Liver (tissue), 9 donors: ENCODE data around the gene NNT. TPM values are rescaled to one million over a fixed set of nuclear protein-coding genes. Genes with fewer than 3 reads are reported as not detected.
"Not testable (repeated sequence)": the region's sequence is repeated elsewhere in the genome, so short reads cannot be mapped to it uniquely, and the experiment has no call there.

Source experiments
- DNase-seq: peaks from one replicate; pipeline ENCODE4 v3.0.0-alpha.2; 2017; ENCODE audit warnings: low spot score
- H3K27ac ChIP-seq, 2 donors: one replicate each; pipeline ENCODE4 v1.7.0; 2013; ENCODE audit warnings: inconsistent platforms in 2 of 2, low read length in 2 of 2, control low read depth in 1 of 2, low read depth in 1 of 2, mild to moderate bottlenecking in 1 of 2
- H3K27me3 ChIP-seq, 4 donors: one replicate each; pipeline versions ENCODE4 v1.6.1 to v1.7.0; 2013; ENCODE audit warnings: low read length in 3 of 4, inconsistent platforms in 1 of 4, mild to moderate bottlenecking in 1 of 4, moderate library complexity in 1 of 4; ENCODE audit not compliant: control insufficient read depth in 4 of 4, insufficient read depth in 4 of 4
- H3K36me3 ChIP-seq, 4 donors: one replicate each; pipeline versions ENCODE4 v1.6.1 to v1.7.0; 2013; ENCODE audit warnings: low read length in 3 of 4, mild to moderate bottlenecking in 3 of 4, low read depth in 1 of 4, moderate library complexity in 1 of 4; ENCODE audit not compliant: control insufficient read depth in 4 of 4, insufficient read depth in 3 of 4
- H3K4me1 ChIP-seq, 4 donors: one replicate each; pipeline versions ENCODE4 v1.6.1 to v1.7.0; 2013; ENCODE audit warnings: low read length in 3 of 4, mild to moderate bottlenecking in 3 of 4, moderate library complexity in 1 of 4; ENCODE audit not compliant: control insufficient read depth in 4 of 4, insufficient read depth in 4 of 4
- H3K4me3 ChIP-seq, 3 donors: one replicate each; pipeline versions ENCODE4 v1.6.1 to v1.7.0; 2013; ENCODE audit warnings: low read length in 3 of 3, control low read depth in 1 of 3, low read depth in 1 of 3, mild to moderate bottlenecking in 1 of 3
- H3K9ac ChIP-seq, 2 donors: one replicate each; pipeline ENCODE4 v1.7.0; 2013; ENCODE audit warnings: low read length in 2 of 2, mild to moderate bottlenecking in 2 of 2, moderate library complexity in 2 of 2, control low read depth in 1 of 2, low read depth in 1 of 2
- H3K9me3 ChIP-seq, 4 donors: one replicate each; pipeline versions ENCODE4 v1.6.1 to v1.7.0; 2013; ENCODE audit warnings: low read length in 3 of 4; ENCODE audit not compliant: control insufficient read depth in 4 of 4
- CTCF ChIP-seq: fragments of 150-350 bp; IDR thresholded peaks from 2 replicates; pipeline ENCODE4 v1.5.1; 2017; ENCODE audit warnings: improper control_type of control experiment, low read depth, low read length; ENCODE audit not compliant: missing input control
- EGR1 ChIP-seq, 2 donors: IDR thresholded peaks; 2 replicates each; pipeline ENCODE4 v1.6.1; 2016 to 2018; ENCODE audit warnings: antibody characterized with exemption in 2 of 2, low read depth in 2 of 2
- FOXA1 ChIP-seq: IDR thresholded peaks from 2 replicates; pipeline ENCODE4 v1.6.1; 2016; ENCODE audit warnings: antibody characterized with exemption
- FOXA2 ChIP-seq: IDR thresholded peaks from 2 replicates; pipeline ENCODE4 v1.6.1; 2016; ENCODE audit warnings: antibody characterized with exemption
- GABPA ChIP-seq, 2 donors: IDR thresholded peaks in 1 of 2; conservative IDR thresholded peaks in 1 of 2; 2 replicates each; pipeline ENCODE4 v1.6.1; 2016; ENCODE audit warnings: antibody characterized with exemption in 2 of 2, mild to moderate bottlenecking in 1 of 2, moderate library complexity in 1 of 2
- HNF4A ChIP-seq, 2 donors: conservative IDR thresholded peaks; 2 replicates each; pipeline ENCODE4 v1.6.1; 2016; ENCODE audit warnings: antibody characterized with exemption in 2 of 2, mild to moderate bottlenecking in 2 of 2
- HNF4G ChIP-seq: IDR thresholded peaks from 2 replicates; pipeline ENCODE4 v1.6.1; 2016; ENCODE audit warnings: antibody characterized with exemption
- JUND ChIP-seq, 2 donors: IDR thresholded peaks; 2 replicates each; pipeline ENCODE4 v1.6.1; 2016; ENCODE audit warnings: antibody characterized with exemption in 2 of 2
- NR2F2 ChIP-seq: IDR thresholded peaks from 2 replicates; pipeline ENCODE4 v1.6.1; 2016; ENCODE audit warnings: antibody characterized with exemption
- RAD21 ChIP-seq, 2 donors: IDR thresholded peaks; 2 replicates each; pipeline ENCODE4 v1.6.1; 2016; ENCODE audit warnings: antibody characterized with exemption in 2 of 2, mild to moderate bottlenecking in 2 of 2
- RXRA ChIP-seq, 2 donors: IDR thresholded peaks; 2 replicates each; pipeline ENCODE4 v1.6.1; 2017 to 2018; ENCODE audit warnings: antibody characterized with exemption in 2 of 2, mild to moderate bottlenecking in 1 of 2
- TAF1 ChIP-seq: conservative IDR thresholded peaks from 2 replicates; pipeline ENCODE4 v1.6.1; 2016; ENCODE audit warnings: antibody characterized with exemption, mild to moderate bottlenecking
- YY1 ChIP-seq: IDR thresholded peaks from 2 replicates; pipeline ENCODE4 v1.6.1; 2016; ENCODE audit warnings: antibody characterized with exemption, mild to moderate bottlenecking
- WGBS: extraction: QIAGEN DNeasy Blood & Tissue Kit; methylation state at CpG from one replicate; pipeline ENCODE4 v1.1.7; 2013; 5-methylcytosine and 5-hydroxymethylcytosine counted together
- polyA plus RNA-seq, 2 donors: library from polyadenylated mRNA; stranded (reverse) in 1 of 2; unstranded in 1 of 2; fragments of 200-250 nt in 1 of 2; fragments of >200 nt in 1 of 2; fragmentation: Nextera tagmentation in 1 of 2; extraction: Ambion mirVana in 1 of 2; gene quantifications; one replicate each; pipeline versions ENCODE4 v1.2.1 to v1.2.3, GENCODE V29; 2013 to 2015
- total RNA-seq, 2 donors: library from RNA; depleted of rRNA; stranded (reverse); fragments of >200 nt; gene quantifications; one replicate each; pipeline ENCODE4 v1.2.3, GENCODE V29; 2014
- TF ChIP-seq, protein P1 (sequence below): IDR thresholded peaks from 2 replicates; pipeline ENCODE4 v1.6.1; 2016; ENCODE audit warnings: antibody characterized with exemption
- donor health status: healthy.
- donor health status: healthy.
- donor health status: healthy.
- donor health status: healthy.
- donor health status: healthy.

The NNT gene
- total and polyA plus RNA-seq, 4 donors, result 45.4 to 154 (median 89.2) TPM

DNA sequence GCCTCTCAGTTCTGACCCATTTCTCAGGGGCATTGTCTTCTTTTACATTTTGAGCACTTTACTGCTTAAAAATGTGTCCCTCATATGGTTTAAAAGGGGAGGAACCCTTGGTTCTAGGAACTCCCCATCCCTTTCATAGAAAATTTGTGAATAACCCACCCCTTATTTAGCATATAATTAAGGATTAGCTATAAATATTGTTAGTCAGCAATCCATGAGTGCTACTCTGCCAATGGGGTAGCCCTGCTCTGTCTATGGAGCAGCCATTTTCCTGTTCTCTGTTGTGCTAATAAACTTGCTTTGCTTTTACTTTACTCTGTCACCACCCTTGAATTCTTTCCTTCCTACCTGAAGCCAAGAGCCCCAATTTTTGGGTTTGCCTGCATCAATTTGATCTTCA is 12.3 kb upstream of the NNT start (continued):
- TF ChIP-seq, protein P1, sequence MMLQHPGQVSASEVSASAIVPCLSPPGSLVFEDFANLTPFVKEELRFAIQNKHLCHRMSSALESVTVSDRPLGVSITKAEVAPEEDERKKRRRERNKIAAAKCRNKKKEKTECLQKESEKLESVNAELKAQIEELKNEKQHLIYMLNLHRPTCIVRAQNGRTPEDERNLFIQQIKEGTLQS, result no peak
- no peak for TF ChIP-seq CTCF
- no peak for TF ChIP-seq HNF4A (conservative IDR thresholded peaks at IDR 0.05)

GRCh38 chr5:43592363-43592762 is 10.6 kb upstream of the NNT start:
- H3K27ac ChIP-seq, result no peak overlapping the region
- no peak for TF ChIP-seq RXRA (IDR thresholded peaks at IDR 0.05)
- no peak for TF ChIP-seq GABPA (IDR thresholded peaks at IDR 0.05 in 1 of 2, conservative IDR thresholded peaks at IDR 0.05 in 1 of 2)
- no peak for TF ChIP-seq FOXA2
- TF ChIP-seq TAF1, result no peak
- no peak for TF ChIP-seq HNF4A (conservative IDR thresholded peaks at IDR 0.05)
- TF ChIP-seq NR2F2, result no peak
- no peak for TF ChIP-seq RAD21 (IDR thresholded peaks at IDR 0.05)
- no peak for TF ChIP-seq FOXA1
- no peak for TF ChIP-seq EGR1 (IDR thresholded peaks at IDR 0.05; ENCODE audit: low read depth in 2 of 2)
- TF ChIP-seq JUND (IDR thresholded peaks at IDR 0.05), result no peak
- TF ChIP-seq CTCF, result no peak
- TF ChIP-seq HNF4G, result no peak
- no peak for TF ChIP-seq YY1
- TF ChIP-seq, protein P1, result no peak
- peaks cover 0 to 3% (median 0%) of the 10 kb centered on the region in 4 donors for H3K36me3 ChIP-seq
- H3K4me1 ChIP-seq, result peaks cover 0 to 3% (median 0%) of the 10 kb centered on the region in 4 donors
- no peak overlapping the region for H3K4me3 ChIP-seq
- H3K9ac ChIP-seq, result no peak overlapping the region
- H3K9me3 ChIP-seq, result no peaks in the 10 kb centered on the region
- DNase-seq, result no peak
- no peaks in the 10 kb centered on the region for H3K27me3 ChIP-seq

GRCh38 chr5:43598927-43599326 is 4.1 kb upstream of the NNT start:
- not testable (repeated sequence) for H3K9ac ChIP-seq, H3K9me3 ChIP-seq, DNase-seq, H3K27me3 ChIP-seq, H3K4me3 ChIP-seq, H3K36me3 ChIP-seq, H3K27ac ChIP-seq
- 99% methylated on average over 1 of the region's 1 CpG for WGBS
- peaks cover 5 to 21% (median 12%) of the 10 kb centered on the region in 4 donors for H3K4me1 ChIP-seq
